Transverse colon (tissue), 4 donors: ENCODE results near the gene TRIP13. TPM values are rescaled to one million over a fixed set of nuclear protein-coding genes. Genes with fewer than 3 reads are reported as not detected.
"Not testable (repeated sequence)": the region's sequence is repeated elsewhere in the genome, so short reads cannot be mapped to it uniquely, and the experiment has no call there.

Experiments used
- DNase-seq: peaks from one replicate; pipeline ENCODE4 v3.0.0-alpha.2; 2019
- H3K27ac ChIP-seq, 4 donors: fragments of 200-600 bp; sonication (generic); 2 replicates each; pipeline ENCODE4 v1.5.1; 2016 to 2018; ENCODE audit warnings: inconsistent platforms in 4 of 4
- H3K27me3 ChIP-seq: fragments of 200-600 bp; sonication (generic); 2 replicates; pipeline ENCODE4 v1.5.1; 2017; ENCODE audit warnings: inconsistent platforms
- H3K36me3 ChIP-seq, 4 donors: fragments of 200-600 bp; sonication (generic); 2 replicates each; pipeline ENCODE4 v1.5.1; 2017 to 2019; ENCODE audit warnings: inconsistent platforms in 4 of 4
- H3K4me1 ChIP-seq, 4 donors: fragments of 200-600 bp; sonication (generic); 2 replicates each; pipeline ENCODE4 v1.5.1; 2017 to 2020; ENCODE audit warnings: inconsistent platforms in 4 of 4
- H3K4me3 ChIP-seq, 4 donors: fragments of 200-600 bp; sonication (generic); 1 replicate in 1 of 4; 2 replicates in 3 of 4; pipeline versions ENCODE4 v1.5.1 to v1.6.1; 2017 to 2019; ENCODE audit warnings: inconsistent platforms in 4 of 4
- H3K9me3 ChIP-seq, 2 donors: fragments of 200-600 bp; sonication (generic); 2 replicates each; pipeline ENCODE4 v1.5.1; 2017 to 2019; ENCODE audit warnings: inconsistent platforms in 2 of 2
- CTCF ChIP-seq, 5 experiments: fragments of 200-600 bp in 3 of 5; fragments of 450-650 bp in 2 of 5; sonication (generic) in 3 of 5; IDR thresholded peaks; 1 replicate in 2 of 5; 2 replicates in 3 of 5; pipeline ENCODE4 v1.5.1; 2016 to 2017; ENCODE audit warnings: antibody characterized with exemption in 5 of 5, inconsistent platforms in 3 of 5, mild to moderate bottlenecking in 2 of 5, moderate library complexity in 1 of 5
- EP300 ChIP-seq: sonication (generic); formaldehyde crosslinking; IDR thresholded peaks from one replicate; pipeline ENCODE4 v1.6.1; 2017; ENCODE audit warnings: antibody characterized with exemption, low read depth
- POLR2A ChIP-seq: fragments of 450-650 bp; IDR thresholded peaks from one replicate; pipeline ENCODE4 v1.6.1; 2016; ENCODE audit warnings: antibody characterized with exemption, mild to moderate bottlenecking, moderate library complexity
- POLR2AphosphoS5 ChIP-seq, 3 donors: sonication (generic); formaldehyde crosslinking; IDR thresholded peaks; one replicate each; pipeline ENCODE4 v1.6.1; 2016; ENCODE audit warnings: antibody characterized with exemption in 3 of 3
- WGBS, 2 donors: methylation state at CpG; one replicate each; pipeline ENCODE4 v1.1.5; 2018; ENCODE audit warnings: low coverage in 1 of 2; 5-methylcytosine and 5-hydroxymethylcytosine counted together
- in situ Hi-C, 4 donors: fragments of 200-750 bp; cut with MboI; loops; one replicate each; pipeline versions ENCODE4 v1.15.0 to v1.15.1; 2017; ENCODE audit warnings: low sequenced_read_pairs in 3 of 4, low pct_ligation_motif_present in 1 of 4, low pct_unique_long_range_greater_than_20kb in 1 of 4
- intact Hi-C: fragments of 100-400 bp; cut with DNase I; formaldehyde crosslinking; loops from one replicate; pipeline ENCODE4 v1.15.1; 2023; ENCODE audit warnings: low total_unique reads
- total RNA-seq, 4 donors: library from RNA; depleted of rRNA; stranded (reverse); fragments of >200 nt; gene quantifications; one replicate each; pipeline ENCODE4 v1.1.0, GENCODE V29; 2016

TRIP13 gene
- total RNA-seq, 4 donors from 2014 or later, result 0.41 to 4.1 (median 2.2) TPM; not detected in 1

GRCh38 chr5:931570-932145 lies 39.0 kb downstream of the TRIP13 start:
- Histone ChIP-seq H3K4me3 (no peak overlapping the region), H3K4me1 (peaks cover 0 to 4% (median 4%) of the 10 kb centered on the region in 4 donors), H3K36me3 (no peaks in the 10 kb centered on the region), H3K9me3 (no peaks in the 10 kb centered on the region), H3K27me3 (peaks cover 6% of the 10 kb centered on the region), H3K27ac (peak overlapping the region in 1 of 4 donors; percentile 34)
- WGBS, 2 donors, result 69 to 86% methylated on average over 5 to 13 of the region's 13 CpGs
- TF ChIP-seq POLR2AphosphoS5 (IDR thresholded peaks at IDR 0.05), result no peak
- no peak for TF ChIP-seq CTCF (IDR thresholded peaks at IDR 0.05)
- no peak for TF ChIP-seq POLR2A
- no peak for TF ChIP-seq EP300
- in situ Hi-C loops (loop anchor here (25.0 kb wide), 2 partner anchors 206 to 231 kb away; no protein-coding TSS in a partner anchor), intact Hi-C loops (no loop called here)
- no peak for DNase-seq

- Histone ChIP-seq H3K36me3 (no peaks in the 10 kb centered on the region), H3K9me3 (no peaks in the 10 kb centered on the region), H3K4me3 (no peak overlapping the region), H3K4me1 (no peaks in the 10 kb centered on the region), H3K27me3 (peaks cover 1% of the 10 kb centered on the region), H3K27ac (peak overlapping the region; percentile 9 to 34 (median 18))
- WGBS, 2 donors, result 82% methylated on average over 8 of the region's 8 CpGs; no CpG with 5 or more reads in 1 of the 2 donors
- in situ Hi-C loops, result loop anchor here (25.0 kb wide), 2 partner anchors 205 to 230 kb away; no protein-coding TSS in a partner anchor
- DNase-seq, result no peak
- intact Hi-C loops, result no loop called here
- no peak for TF ChIP-seq POLR2AphosphoS5 (IDR thresholded peaks at IDR 0.05)
- no peak for TF ChIP-seq EP300
- no peak for TF ChIP-seq POLR2A
- no peak for TF ChIP-seq CTCF (IDR thresholded peaks at IDR 0.05)
These were observed 39.5 kb downstream of the TRIP13 start for GRCh38 chr5:932151-932627.

- intact Hi-C loops (no loop called here), in situ Hi-C loops (loop anchor here (25.0 kb wide), 2 partner anchors 205 to 230 kb away; no protein-coding TSS in a partner anchor)
- Histone ChIP-seq H3K9me3 (no peaks in the 10 kb centered on the region), H3K36me3 (no peaks in the 10 kb centered on the region), H3K4me1 (no peaks in the 10 kb centered on the region), H3K27ac (peak overlapping the region; percentile 9 to 34 (median 24)), H3K4me3 (no peak overlapping the region), H3K27me3 (no peaks in the 10 kb centered on the region)
- TF ChIP-seq POLR2A (no peak), CTCF (IDR thresholded peaks at IDR 0.05) (no peak), EP300 (no peak), POLR2AphosphoS5 (IDR thresholded peaks at IDR 0.05) (no peak)
- no peak for DNase-seq
- 20 to 48% methylated on average over 1 to 4 of the region's 4 CpGs for WGBS, 2 donors
These were observed 40.1 kb downstream of the TRIP13 start for GRCh38 chr5:932628-933250.

DNA sequence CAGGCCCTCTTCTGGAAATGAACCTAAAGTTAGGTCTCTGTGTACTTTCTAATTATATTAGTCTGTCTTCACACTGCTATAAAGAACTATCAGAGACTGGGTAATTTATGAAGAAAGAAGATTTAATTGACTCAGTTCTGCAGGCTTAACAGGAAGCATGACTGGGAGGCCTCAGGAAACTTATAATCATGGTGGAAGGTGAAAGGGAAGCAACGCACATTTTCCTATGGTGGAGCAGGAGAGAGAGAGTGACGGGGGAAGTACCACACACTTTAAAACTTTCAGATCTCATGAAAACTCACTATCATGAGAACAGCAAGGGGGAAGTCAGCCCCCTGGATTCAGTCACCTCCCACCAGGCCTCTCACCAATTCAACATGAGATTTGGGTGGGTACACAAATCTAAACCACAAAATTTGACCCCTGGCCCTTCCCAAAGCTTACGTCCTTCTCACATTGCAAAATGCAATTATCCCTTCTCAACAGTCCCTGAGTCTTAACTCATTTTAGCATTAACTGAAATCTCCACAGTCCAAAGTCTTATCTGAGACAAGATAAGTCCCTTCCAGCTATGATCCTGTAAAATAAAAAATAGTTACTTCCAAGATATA lies 40.7 kb downstream of the TRIP13 start:
- no peaks in the 10 kb centered on the region for H3K9me3 ChIP-seq
- intact Hi-C loops, result no loop called here
- no peaks in the 10 kb centered on the region for H3K4me1 ChIP-seq
- H3K27me3 ChIP-seq, result no peaks in the 10 kb centered on the region
- in situ Hi-C loops, result loop anchor here (25.0 kb wide), 2 partner anchors 204 to 229 kb away; no protein-coding TSS in a partner anchor
- no peak overlapping the region for H3K4me3 ChIP-seq
- no peaks in the 10 kb centered on the region for H3K36me3 ChIP-seq
- 63 to 74% methylated on average over 3 of the region's 3 CpGs for whole genome bisulfite sequencing, 2 donors
- H3K27ac ChIP-seq, result peak overlapping the region in 3 of 4 donors; percentile 9 to 30 (median 17)
- TF ChIP-seq POLR2AphosphoS5 (IDR thresholded peaks at IDR 0.05) (no peak), POLR2A (no peak), CTCF (IDR thresholded peaks at IDR 0.05) (no peak), EP300 (no peak)
- DNase-seq, result no peak

- H3K36me3 ChIP-seq, H3K9me3 ChIP-seq, H3K4me3 ChIP-seq, DNase-seq, intact Hi-C loops, H3K27me3 ChIP-seq, H3K27ac ChIP-seq, H3K4me1 ChIP-seq: not testable (repeated sequence)
- in situ Hi-C loops, result loop anchor here (25.0 kb wide), 2 partner anchors 203 to 228 kb away; no protein-coding TSS in a partner anchor
These were observed 41.3 kb downstream of the TRIP13 start for GRCh38 chr5:933951-934350.

GRCh38 chr5:934381-934967 lies 41.8 kb downstream of the TRIP13 start:
- intact Hi-C loops, H3K27me3 ChIP-seq, DNase-seq, H3K4me3 ChIP-seq, H3K27ac ChIP-seq, H3K36me3 ChIP-seq, H3K4me1 ChIP-seq, H3K9me3 ChIP-seq: not testable (repeated sequence)
- in situ Hi-C loops, result loop anchor here (25.0 kb wide), 2 partner anchors 203 to 228 kb away; no protein-coding TSS in a partner anchor
- 78 to 79% methylated on average over 2 to 3 of the region's 3 CpGs for WGBS, 2 donors
